Islet of Langerhans (tissue), 1 donor: ENCODE results near the gene EHBP1L1.

Experiments used
- FAIRE-seq: peaks from one replicate; lab custom pipeline; 2011; peaks lifted over from hg19 to GRCh38; lab: Jason Lieb, UNC

Gene EHBP1L1

DNA sequence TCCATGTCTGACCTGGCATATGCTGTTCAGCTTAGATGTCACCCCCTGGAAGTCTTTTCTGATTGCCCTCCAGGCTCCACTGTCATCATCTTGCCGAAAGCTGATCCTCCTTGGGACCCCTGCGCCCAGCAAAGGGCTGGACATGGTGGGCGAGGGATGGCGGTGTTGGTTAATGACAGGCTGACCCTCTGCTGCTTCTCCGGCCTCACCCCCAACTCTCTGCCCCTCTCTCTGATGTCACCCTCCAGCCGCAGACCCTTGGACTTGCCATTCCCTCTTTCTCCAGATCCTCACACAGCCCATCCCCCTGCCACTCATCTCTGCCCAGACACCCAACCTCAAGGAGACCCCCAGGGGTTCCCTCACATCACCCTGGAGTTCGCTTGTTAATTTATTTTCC lies 2.3 kb downstream of the EHBP1L1 start:
- FAIRE-seq: no peak

DNA sequence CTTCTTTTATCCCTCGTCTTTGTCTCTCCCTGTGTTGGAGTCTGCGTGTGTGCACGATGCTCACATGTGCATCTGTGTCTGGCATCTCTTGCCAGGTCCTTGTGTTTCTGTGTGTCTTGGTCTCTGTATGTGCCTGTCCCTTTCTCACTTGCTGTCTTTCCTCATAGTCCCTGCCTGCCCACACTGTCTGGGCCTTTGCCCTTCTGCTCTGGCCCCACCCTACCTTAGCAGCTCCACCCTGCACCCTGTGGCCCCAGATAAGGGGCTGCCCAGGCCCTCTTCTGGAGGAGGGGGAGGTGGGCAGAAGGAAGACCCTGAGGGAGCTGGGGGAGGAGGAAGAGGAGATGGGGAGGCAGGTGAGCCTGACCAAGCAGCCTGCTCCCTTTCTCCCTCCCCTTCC lies 2.8 kb downstream of the EHBP1L1 start:
- no peak for FAIRE-seq

DNA sequence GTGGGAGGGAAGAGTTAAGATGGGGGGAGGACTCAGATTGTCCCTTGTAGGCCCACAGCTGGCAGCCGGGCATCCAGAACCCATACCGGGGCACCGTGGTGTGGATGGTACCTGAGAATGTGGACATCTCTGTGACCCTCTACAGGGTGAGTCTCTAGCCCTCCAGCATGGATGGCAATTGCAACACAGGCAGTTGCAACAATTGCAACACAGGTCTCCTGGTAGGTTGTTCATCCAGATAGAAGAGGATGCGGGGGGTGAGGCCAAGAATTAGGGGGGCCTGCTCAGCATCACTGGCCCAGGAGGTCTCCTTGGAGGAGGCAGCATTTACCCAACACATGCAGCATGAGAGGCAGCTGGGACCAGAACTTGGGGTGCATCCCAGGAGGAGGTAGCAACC lies 3.4 kb downstream of the EHBP1L1 start:
- no peak for FAIRE-seq

DNA sequence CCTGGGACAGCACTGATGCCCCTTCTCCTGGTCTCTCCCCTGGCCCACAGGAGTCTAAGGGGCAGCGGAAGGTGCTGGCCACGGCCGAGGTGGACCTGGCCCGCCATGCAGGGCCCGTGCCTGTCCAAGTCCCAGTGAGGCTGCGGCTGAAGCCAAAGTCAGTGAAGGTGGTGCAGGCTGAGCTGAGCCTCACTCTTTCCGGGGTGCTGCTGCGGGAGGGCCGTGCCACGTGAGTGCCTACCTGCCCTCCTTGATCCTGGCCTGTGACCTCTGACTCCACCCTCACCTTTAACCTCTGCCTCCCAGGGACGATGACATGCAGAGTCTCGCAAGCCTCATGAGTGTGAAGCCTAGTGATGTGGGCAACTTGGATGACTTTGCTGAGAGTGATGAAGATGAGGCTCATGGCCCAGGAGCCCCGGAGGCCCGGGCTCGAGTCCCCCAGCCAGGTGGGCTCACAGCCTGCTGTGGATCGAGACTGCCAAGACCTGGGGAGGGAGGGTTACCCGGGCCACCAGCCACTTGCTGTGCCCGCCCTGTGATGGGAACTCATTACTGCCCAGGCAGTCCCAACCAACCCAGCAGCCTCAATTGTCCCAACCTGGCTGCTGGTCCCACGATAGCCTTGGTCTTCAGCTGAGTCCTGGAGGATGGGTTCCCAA lies 4.3 kb downstream of the EHBP1L1 start:
- no peak for FAIRE-seq

DNA sequence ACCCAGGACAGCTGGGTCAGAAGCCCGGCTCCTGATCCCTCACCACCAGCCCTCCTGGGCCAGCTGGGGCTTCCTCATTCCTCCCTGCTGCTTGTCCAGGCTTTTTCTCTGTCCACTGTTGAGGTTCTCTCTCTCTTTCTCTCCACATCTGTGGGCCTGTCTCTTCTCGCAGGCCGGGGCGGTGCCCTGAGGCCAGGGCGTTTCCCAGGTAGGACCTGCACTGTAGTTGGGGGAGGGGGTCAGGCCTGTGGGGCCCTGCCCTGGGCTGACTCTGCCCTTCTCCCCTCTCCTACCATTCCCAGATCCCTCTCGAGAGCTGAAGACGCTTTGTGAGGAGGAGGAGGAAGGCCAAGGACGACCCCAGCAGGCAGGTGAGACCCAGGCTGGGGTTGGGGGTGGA lies 4.9 kb downstream of the EHBP1L1 start:
- no peak for FAIRE-seq

DNA sequence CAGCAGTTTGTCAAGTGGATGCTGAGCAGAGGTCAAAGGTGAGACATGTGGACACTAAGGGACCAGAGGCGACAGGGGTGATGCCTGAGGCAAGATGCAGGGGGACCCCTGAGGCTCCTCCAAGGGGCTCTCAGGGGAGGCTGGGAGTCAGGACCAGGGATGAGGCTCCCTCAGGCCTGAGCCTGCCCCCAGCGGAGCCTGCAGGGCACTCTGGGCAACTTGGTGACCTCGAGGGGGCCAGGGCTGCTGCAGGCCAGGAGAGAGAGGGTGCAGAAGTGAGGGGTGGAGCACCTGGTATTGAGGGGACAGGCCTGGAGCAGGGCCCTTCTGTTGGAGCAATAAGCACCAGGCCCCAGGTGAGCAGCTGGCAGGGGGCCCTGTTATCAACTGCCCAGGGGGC lies 6.1 kb downstream of the EHBP1L1 start:
- no peak for FAIRE-seq

DNA sequence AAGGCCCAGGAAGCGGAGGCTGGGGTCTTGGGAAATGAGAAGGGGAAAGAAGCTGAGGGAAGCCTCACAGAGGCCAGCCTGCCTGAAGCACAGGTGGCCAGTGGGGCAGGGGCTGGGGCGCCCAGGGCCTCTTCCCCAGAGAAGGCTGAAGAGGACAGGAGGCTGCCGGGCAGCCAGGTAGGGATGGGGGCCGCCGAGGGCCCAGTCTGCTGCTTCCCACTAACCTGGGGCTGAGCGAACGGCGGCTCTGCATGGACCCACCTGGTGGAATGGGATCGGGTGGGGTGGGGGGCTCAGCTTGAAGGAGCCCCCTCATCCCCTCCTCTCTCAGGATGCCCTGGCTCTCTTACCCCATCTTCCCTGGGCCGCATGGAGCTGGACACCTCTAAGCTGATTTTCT lies 7.7 kb downstream of the EHBP1L1 start:
- no peak for FAIRE-seq

DNA sequence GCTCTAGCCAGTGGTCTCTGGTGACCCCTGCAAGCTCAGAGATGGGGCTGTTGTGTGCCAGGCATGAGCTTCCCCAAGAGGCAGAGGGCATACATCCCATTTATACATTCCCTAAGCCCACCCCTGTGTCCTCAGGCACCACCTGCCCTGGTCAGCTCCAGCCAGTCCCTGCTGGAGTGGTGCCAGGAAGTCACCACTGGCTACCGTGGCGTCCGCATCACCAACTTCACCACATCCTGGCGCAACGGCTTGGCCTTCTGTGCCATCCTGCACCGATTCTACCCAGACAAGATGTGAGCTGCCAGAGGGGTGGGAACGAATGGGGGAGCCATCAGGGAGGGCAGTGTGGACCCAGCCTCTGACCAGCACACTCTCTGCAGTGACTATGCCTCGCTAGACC lies 8.3 kb downstream of the EHBP1L1 start:
- no peak for FAIRE-seq

DNA sequence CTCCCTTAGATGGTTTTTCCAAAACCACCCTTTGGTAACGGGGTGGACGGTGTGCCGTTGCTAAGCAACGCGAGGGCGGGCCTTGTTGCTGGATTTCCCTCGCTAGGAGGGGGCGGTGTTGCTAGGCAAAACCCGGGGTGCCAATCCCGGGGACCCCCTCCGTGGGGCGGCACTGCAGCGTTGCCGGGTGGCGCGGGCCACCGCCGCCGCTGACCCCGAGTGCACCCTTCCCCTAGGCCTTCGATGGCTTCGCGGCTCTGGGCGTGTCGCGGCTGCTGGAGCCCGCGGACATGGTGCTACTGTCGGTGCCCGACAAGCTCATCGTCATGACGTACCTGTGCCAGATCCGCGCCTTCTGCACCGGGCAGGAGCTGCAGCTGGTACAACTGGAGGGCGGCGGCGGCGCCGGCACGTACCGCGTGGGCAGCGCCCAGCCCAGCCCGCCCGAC lies 8.9 kb downstream of the EHBP1L1 start:
- FAIRE-seq: no peak

DNA sequence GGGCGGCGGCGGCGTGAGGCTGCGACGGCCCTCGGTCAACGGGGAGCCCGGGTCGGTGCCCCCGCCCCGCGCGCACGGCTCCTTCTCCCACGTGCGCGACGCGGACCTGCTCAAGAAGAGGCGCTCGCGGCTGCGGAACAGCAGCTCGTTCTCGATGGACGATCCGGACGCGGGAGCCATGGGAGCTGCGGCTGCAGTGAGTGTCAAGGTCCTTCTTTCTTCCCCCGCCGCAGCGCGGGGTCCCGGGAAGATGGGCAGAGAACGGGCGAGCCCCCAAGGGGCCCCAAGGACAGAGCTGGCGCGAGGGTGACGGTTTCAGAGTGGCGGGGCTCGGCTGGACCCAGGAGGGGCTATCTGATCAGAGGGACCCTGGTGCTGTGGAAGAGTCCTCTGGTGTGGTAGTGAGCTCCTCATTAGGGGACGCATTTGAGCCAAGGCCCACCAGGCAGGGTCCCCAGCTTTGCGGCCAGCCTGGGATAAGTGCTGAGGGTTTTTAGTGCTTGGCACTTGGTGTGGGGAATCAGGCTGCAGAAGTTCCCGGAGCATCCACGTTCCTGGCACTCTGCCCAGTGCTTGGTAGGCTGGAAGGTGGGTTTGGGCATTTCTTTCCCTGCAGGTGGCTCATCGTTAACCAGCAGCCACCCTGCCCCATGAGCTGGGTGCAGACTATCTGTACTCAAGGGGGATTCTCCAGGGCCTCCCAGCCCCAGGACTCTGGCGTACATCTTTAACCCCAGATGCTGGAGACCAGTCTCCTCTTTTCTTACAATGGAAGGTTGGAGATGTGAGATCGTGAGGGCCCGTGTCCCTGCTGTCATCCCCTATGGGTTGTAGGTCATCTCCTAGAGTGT lies 9.8 kb downstream of the EHBP1L1 start:
- no peak for FAIRE-seq

DNA sequence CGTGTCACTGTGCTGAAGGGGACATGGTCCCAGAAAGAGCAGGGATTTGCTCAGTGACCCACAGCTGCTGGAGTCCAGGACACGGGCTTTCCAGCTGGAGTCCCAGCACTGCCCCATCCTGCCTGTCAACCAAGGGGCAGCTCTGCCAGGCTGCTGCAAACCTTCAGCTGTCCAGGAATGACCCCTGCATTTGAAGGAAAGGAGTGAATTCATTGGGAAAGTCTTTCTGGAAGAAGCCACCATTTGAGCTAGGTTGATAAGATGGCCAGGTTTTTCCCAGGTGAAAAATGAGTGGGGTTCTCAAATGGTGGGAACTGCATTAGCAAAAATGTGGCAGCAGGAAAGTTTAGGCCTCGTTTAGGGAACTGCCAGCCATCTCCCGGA lies 10.4 kb downstream of the EHBP1L1 start:
- no peak for FAIRE-seq

DNA sequence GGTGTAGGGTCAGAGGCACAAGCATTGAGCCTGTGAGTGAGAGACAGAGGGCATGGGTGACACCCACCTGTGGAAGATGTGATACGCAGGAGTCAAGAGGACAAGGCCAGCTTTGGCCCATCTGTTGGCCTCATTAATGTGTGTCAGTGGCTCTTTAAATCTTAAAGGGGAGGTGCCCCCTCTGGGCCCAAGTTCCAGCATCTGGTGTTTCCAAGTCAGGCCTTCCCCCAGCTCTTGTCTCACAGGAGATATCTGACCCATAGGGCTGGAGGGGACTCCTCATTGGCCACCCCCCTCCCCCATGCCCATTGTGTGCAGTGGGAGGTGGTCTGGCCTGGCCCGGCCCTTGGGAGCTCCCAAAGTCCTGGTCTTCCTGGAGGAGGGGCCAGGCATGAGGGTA lies 10.8 kb downstream of the EHBP1L1 start:
- FAIRE-seq: no peak

DNA sequence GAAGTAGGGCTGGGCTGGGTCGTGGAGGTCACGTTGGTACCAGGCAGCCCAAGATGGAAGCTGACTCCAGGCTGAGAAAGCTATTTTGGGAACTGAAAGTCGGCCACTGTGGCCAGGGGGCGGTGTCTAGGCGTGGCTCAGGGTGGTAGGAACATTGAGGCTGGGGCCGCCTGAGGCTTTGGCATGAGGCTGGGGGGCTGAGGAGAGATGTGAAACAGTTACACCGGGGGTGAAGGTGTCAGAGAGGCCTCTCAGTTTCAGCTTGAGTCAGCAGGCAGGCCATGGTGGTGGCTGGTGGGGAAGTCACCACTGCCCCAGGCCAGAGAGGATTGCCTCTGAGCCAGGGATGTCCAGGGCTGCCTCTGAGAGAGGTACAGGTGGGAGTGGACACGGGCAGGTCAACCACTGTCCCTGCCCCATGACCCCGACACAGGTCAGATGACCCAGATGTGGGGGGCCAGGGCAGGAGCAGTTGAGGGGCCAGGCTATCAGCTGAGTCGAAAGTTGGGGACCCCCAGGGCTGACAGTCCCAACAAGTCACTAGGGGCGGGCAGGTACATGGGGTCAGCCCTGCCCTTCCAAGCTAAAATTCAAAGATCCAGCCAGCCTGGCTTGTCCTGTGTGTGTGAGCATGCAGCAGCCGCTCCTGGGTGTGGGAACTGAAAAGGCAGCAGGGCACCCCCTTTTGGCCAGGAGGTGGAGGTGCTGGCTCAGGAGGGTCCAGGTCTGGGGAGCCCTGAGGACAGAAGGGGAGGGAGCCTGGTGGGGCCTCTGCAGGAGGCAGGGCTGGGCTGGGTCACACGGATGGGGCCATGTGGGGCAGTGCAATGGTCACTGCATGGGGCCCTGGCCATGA lies 12.6 kb downstream of the EHBP1L1 start:
- FAIRE-seq: no peak

DNA sequence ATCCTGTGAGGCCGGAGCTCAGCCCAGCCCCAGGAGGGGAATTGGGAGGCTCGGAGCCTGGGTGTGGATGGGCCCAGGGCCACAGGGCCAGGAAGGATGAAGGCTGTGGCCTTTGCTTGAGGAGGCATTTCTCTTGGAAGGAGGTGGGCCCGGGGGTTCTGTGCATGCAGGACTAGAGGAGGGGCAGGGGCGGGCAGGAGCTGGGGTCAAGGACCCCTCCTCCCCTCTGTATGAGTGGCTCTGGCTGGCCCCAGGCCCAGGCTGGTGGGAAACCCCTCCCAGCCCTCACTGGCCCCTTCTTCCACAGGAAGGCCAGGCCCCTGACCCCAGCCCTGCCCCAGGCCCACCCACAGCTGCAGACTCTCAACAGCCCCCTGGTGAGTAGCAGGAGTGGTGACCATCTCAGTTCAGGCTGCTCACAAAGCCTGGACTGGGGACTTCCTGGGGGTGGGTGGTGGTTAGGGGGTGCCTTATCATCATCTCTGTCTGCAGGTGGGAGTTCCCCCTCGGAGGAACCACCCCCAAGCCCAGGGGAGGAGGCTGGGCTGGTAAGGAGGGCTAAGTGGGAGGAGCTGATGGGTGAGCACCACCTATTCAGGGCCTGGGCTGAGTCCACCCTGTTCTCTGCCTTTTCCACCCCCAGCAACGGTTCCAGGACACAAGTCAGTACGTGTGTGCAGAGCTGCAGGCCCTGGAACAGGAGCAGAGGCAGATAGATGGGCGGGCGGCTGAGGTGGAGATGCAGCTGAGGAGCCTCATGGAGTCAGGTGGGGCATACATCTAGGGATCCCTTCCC lies 13.8 kb downstream of the EHBP1L1 start:
- no peak for FAIRE-seq

DNA sequence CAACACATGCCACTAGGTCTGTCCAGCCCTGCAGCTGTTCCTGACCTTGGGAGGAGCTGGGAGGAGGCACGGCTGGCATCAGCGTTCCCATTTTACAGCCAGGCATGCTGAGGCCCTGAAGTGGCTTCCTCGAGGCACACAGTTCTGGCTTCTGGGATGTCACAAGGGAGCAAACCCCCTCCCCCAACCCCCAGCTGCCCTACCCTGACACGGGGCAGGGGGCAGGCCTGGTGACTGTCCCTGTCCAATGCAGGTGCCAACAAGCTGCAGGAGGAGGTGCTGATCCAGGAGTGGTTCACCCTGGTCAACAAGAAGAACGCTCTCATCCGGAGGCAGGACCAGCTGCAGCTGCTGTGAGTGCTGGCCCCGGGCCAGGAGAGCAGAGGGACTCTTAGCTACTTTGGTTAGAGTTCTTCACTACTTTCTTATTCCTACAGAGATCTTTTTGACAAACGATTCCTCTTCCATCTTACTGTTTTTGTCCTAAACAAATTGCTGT lies 14.4 kb downstream of the EHBP1L1 start:
- FAIRE-seq: no peak

DNA sequence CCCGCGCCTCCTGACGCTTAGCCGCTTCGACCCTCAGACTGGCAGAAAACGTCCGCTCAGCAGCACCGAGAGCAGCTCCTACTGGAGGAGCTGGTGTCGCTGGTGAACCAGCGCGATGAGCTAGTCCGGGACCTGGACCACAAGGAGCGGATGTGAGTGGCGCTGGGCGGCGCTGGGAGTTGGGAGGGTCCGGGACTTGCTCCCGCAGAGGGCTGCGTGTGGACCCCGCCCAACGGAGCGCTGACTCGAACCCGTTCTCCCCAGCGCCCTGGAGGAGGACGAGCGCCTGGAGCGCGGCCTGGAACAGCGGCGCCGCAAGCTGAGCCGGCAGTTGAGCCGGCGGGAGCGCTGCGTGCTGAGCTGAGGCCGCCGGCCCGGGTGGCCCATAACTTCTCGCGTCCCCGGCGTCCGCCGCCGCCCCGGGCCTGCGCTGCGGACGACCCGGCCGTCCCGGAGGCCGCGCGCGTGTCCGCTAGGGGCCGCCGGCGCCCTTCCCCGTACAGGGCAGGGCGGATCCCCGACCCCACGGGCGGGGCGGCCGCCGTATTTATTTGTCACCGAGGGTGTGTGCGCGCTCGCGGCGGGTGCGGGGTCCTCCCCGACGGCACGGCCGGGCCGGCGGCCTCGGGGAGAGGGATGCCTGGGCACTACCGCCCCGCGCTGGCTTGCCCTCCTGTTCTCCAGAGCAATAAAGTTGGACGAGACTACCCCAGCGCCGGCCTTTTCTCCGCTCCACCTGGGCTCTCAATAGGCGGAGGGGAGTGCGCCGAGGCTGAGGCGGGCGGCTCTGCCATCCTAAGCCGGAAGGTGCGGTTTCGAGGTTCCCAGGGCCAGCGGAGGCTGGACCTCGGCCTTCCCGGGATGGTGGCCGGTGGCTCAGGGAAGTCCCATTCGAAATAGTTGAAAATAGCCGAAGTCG lies 16.3 kb downstream of the EHBP1L1 start:
- FAIRE-seq: no peak

DNA sequence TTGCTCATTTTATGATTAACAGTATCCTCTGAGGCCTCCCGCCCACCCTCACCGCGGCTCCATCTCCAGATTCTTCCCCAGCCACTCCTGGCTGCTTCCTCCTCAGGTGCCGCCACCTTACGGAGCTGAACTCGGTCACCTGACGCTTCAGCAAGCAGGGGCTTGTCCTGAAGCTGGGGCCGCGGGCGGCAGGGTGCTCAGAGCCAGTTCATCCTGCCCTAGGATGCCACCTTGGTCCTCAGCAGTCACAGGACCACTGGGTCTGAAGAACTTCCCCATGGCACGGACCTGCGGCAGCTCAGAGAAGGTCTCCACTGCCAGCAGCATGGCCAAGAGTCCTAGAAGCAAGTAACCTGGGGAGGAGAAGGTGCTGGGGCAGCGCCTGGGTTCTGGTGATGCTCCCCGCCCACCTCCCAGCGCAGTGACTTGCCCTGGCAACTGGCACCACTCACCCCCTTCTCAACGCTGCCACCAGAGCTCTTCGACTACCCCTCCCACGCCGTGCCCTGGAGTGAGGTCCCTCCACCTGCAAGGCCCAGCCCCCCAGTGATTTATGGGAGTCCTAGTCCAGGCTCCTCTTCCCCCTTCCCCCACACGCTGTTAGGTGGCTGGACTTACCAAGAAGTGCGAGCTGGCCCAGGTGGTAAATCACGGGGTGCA lies 17.1 kb downstream of the EHBP1L1 start:
- FAIRE-seq: no peak

DNA sequence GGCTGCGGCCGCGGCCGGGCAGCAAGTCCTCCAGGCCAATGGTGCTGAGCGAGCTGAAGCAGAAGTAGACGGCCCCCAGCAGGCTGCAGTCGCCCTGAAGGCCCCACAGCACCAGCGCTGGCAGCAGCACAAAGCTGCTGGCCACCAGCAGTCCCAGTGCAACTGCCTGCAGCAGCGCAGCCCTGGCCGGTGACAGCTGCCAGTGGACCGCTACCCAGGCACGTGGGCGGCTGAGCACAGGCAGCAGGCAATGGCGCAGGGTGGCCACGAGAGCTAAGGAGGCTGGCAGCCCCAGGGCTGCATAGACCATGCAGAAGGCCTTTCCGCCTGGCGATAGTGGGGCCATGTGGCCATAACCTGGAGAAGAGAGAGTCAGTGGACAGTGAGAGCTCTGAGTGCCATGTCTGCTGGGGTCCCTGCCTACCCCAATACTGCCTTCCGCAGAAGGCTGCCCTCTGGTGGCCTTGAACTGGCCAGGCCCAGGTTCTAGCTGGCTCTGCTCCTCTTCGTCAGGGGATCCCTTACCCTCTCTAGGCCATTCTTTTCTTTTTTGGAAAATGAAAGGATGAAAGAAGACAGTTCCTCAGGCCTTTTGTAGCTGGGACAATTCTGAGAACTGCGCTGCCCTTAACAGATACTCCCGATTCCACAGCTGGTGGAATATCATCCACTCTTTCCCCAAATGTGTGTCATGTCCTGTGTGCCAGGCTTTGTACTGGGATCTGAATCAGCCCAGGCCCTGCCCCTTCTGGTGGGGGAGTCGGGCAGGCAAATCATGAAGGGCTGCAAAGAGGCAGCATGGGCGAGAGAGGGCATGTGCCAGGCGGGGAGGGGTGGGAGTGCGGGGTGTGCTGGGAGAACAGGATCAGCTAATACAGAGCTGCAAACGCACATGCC lies 17.9 kb downstream of the EHBP1L1 start:
- FAIRE-seq: no peak

DNA sequence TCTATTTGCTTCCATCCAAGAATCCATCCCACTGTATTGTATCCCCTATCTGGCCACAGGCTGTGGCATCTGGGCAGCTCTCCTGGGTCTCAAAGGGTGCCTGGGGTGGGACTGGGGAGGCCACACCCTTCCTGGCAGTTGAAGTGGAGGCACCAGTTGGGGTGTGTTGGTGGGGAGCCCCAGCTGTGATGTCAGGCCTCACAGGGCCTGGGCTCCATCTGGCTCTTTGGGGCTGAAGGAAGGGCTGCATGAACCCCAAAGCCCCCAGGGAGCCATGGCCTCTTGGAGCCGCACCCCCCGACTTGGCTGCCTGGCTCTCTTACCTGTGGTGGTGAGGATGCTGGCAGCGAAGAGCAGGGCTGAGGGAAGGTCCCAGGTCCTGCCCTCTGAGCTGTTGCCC lies 19.3 kb downstream of the EHBP1L1 start:
- FAIRE-seq: no peak
